KMS-11 (cell line): ENCODE results near the gene SLC17A7.
"Not testable (repeated sequence)": the region's sequence is repeated elsewhere in the genome, so short reads cannot be mapped to it uniquely, and the experiment has no call there.

Experiments
- H2AFZ ChIP-seq: fragments of 200-600 bp; sonication (generic); 2 replicates; pipeline ENCODE4 v1.6.1; 2016; ENCODE audit warnings: antibody characterized with exemption, mixed run types, low read depth
- H3K27ac ChIP-seq: fragments of 200-600 bp; sonication (generic); 2 replicates; pipeline ENCODE4 v1.6.1; 2016; ENCODE audit warnings: mild to moderate bottlenecking, mixed run types
- H3K27me3 ChIP-seq: fragments of 200-600 bp; sonication (generic); 2 replicates; pipeline ENCODE4 v1.6.1; 2017; ENCODE audit warnings: mild to moderate bottlenecking, low read depth, mixed run types, moderate library complexity; ENCODE audit not compliant: insufficient read depth
- H3K36me3 ChIP-seq: fragments of 200-600 bp; sonication (generic); 2 replicates; pipeline ENCODE4 v1.6.1; 2017; ENCODE audit warnings: mild to moderate bottlenecking, mixed run types; ENCODE audit not compliant: insufficient read depth
- H3K4me1 ChIP-seq: fragments of 200-600 bp; sonication (generic); 2 replicates; pipeline ENCODE4 v1.6.1; 2016; ENCODE audit warnings: mild to moderate bottlenecking, low read depth, mixed run types; ENCODE audit not compliant: poor library complexity, severe bottlenecking
- H3K4me2 ChIP-seq: fragments of 200-600 bp; sonication (generic); 2 replicates; pipeline ENCODE4 v1.7.0; 2016; ENCODE audit warnings: mild to moderate bottlenecking, mixed run types
- H3K4me3 ChIP-seq: fragments of 200-600 bp; sonication (generic); IDR thresholded peaks from 2 replicates; pipeline ENCODE4 v1.6.1; 2017; ENCODE audit warnings: low read depth, low read length, mixed read lengths; ENCODE audit not compliant: insufficient read depth
- H3K79me2 ChIP-seq: fragments of 200-600 bp; sonication (generic); 2 replicates; pipeline ENCODE4 v1.6.1; 2016; ENCODE audit warnings: low read depth, mixed run types; ENCODE audit not compliant: insufficient read depth
- H3K9ac ChIP-seq: fragments of 200-600 bp; sonication (generic); 2 replicates; pipeline ENCODE4 v1.6.1; 2016; ENCODE audit warnings: mild to moderate bottlenecking, mixed run types
- H4K20me1 ChIP-seq: fragments of 200-600 bp; sonication (generic); 2 replicates; pipeline ENCODE4 v1.6.1; 2016; ENCODE audit warnings: mild to moderate bottlenecking, mixed run types; ENCODE audit not compliant: insufficient read depth
- TF ChIP-seq, protein P1 (sequence below): fragments of 200-600 bp; sonication (generic); conservative IDR thresholded peaks from 2 replicates; pipeline ENCODE4 v1.6.1; 2017; ENCODE audit warnings: low read depth, mild to moderate bottlenecking, antibody characterized with exemption, low read length, moderate library complexity, mixed read lengths

The SLC17A7 gene

DNA sequence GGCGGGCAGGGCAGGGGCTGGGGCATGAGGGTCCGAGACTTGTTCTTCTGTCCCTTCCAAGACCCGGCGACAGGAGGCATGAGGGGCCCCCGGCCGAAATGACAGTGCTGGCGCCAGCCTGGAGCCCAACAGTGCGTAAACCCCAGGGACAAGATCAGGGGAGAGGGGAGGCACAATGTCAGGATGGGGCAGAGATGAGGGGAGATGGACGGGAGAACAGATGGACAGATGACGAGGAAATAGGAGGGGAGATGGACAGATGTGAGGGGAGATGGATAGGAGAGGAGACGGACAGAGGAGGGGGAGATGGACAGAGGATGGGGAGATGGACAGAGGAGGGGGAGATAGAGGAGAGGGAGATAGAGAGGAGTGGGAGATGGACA lies 33.2 kb upstream of the SLC17A7 start:
- Histone ChIP-seq H3K36me3 (no peaks in the 10 kb centered on the region), H3K27ac (peak overlapping the region; percentile 63; the same call in 1 of the 2 replicates), H3K4me2 (peak overlapping the region; percentile 77), H2AFZ (peak overlapping the region; percentile 83; the same call in 1 of the 2 replicates), H3K4me1 (peaks cover 50% of the 10 kb centered on the region), H3K27me3 (no peaks in the 10 kb centered on the region), H4K20me1 (no peaks in the 10 kb centered on the region), H3K4me3 (no peak overlapping the region), H3K79me2 (no peaks in the 10 kb centered on the region), H3K9ac (peak overlapping the region; percentile 70; the same call in 1 of the 2 replicates)
- TF ChIP-seq, protein P1, sequence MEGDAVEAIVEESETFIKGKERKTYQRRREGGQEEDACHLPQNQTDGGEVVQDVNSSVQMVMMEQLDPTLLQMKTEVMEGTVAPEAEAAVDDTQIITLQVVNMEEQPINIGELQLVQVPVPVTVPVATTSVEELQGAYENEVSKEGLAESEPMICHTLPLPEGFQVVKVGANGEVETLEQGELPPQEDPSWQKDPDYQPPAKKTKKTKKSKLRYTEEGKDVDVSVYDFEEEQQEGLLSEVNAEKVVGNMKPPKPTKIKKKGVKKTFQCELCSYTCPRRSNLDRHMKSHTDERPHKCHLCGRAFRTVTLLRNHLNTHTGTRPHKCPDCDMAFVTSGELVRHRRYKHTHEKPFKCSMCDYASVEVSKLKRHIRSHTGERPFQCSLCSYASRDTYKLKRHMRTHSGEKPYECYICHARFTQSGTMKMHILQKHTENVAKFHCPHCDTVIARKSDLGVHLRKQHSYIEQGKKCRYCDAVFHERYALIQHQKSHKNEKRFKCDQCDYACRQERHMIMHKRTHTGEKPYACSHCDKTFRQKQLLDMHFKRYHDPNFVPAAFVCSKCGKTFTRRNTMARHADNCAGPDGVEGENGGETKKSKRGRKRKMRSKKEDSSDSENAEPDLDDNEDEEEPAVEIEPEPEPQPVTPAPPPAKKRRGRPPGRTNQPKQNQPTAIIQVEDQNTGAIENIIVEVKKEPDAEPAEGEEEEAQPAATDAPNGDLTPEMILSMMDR, result no peak

DNA sequence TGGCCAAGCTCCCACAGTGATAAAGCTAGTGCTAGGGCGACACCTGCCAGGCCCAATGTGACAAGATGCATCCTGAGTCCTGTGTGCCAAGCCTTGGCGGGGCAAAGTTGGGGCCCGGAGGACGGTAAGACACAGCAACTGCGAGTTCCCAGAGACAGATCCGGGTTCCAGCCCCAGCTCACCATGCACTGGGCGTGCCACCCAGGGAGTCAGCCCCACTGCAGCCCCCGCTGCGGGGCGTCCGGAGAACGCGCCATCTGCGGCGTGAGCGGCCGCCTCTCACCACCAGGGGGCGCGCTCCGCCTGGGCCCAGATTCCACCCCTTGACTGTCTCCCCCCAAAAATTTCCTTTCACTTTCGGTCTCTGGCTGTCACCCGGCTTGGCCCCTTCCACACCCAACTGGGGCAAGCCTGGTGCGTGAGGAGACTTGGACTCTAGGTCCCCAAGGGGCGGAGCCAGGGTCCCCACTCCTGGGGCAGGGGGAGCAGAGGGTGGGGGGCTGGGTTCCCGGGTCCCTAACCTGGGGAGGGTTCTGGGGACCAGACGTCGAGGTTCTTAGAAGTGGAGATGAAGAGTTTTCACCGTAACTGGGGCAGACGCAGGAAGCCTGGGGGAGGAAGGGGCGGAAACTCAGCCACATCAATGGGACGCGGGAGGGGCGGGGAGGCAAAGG lies 32.7 kb upstream of the SLC17A7 start, which contains the start of gene FLT3LG:
TSS of gene FLT3LG (plus strand) at position 348 of the 674 bp plus-strand sequence. CDS start 425 bp downstream, outside the sequence.
- Histone ChIP-seq H3K9ac (peak within 1 kb of the TSS; percentile 70), H3K4me3 (no peak within 1 kb of the TSS), H2AFZ (peak within 1 kb of the TSS; percentile 83), H3K79me2 (no peaks in the 10 kb centered on the region), H3K4me2 (peak within 1 kb of the TSS; percentile 77), H3K27me3 (no peaks in the 10 kb centered on the region), H3K4me1 (peaks cover 54% of the 10 kb centered on the region), H4K20me1 (no peaks in the 10 kb centered on the region), H3K27ac (peak within 1 kb of the TSS; percentile 63), H3K36me3 (no peaks in the 10 kb centered on the region)
- TF ChIP-seq, protein P1, result peak; percentile 98

DNA sequence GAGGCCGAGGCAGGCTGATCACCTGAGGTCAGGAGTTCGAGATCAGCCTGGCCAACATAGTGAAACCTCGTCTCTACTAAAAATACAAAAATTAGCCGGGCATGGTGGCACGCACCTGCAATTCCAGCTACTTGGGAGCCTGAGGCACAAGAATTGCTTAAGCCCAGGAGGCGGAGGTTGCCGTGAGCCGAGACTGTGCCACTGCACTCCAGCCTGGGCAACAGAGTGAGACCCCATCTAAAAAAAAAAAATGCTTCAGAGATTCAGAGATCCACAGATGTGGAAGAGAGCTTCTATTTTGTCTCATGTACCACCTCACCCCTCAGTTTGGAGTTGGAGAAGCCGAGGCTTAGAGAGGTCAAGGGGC lies 32.2 kb upstream of the SLC17A7 start:
- Histone ChIP-seq H3K27ac (peak overlapping the region; percentile 63), H3K9ac (peak overlapping the region; percentile 70; the same call in 1 of the 2 replicates), H3K4me1 (peaks cover 59% of the 10 kb centered on the region), H2AFZ (peak overlapping the region; percentile 83), H3K4me2 (peak overlapping the region; percentile 77)
- H4K20me1 ChIP-seq, H3K27me3 ChIP-seq, H3K4me3 ChIP-seq, H3K36me3 ChIP-seq, H3K79me2 ChIP-seq: not testable (repeated sequence)

DNA sequence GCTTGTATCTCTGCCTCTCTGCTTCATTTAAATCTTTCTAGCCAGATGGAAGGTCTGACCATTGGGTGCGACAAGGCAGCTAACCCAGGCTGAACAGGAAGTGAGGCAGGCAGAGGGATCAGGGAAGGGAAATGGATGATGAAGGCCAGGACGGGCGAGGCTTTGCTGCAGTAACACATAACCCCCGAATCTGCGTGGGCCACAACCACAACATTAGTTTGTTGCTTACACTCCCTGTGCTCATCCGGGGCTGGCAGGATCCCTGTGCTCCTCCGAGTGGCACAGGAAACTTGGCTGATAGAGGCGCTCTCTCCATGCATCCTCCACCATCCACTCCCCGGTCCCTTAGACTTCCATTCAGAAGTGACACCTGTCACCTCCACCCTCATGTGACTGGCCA lies 31.6 kb upstream of the SLC17A7 start:
- Histone ChIP-seq H3K36me3 (no peaks in the 10 kb centered on the region), H3K4me1 (peaks cover 64% of the 10 kb centered on the region), H3K79me2 (no peaks in the 10 kb centered on the region), H3K27me3 (no peaks in the 10 kb centered on the region), H4K20me1 (no peaks in the 10 kb centered on the region), H2AFZ (no peak overlapping the region), H3K4me2 (no peak overlapping the region), H3K4me3 (no peak overlapping the region), H3K27ac (0 out of 2 replicates have a peak overlapping the region, but pooled peaks have one; percentile 63), H3K9ac (no peak overlapping the region)
- TF ChIP-seq, protein P1, result no peak

DNA sequence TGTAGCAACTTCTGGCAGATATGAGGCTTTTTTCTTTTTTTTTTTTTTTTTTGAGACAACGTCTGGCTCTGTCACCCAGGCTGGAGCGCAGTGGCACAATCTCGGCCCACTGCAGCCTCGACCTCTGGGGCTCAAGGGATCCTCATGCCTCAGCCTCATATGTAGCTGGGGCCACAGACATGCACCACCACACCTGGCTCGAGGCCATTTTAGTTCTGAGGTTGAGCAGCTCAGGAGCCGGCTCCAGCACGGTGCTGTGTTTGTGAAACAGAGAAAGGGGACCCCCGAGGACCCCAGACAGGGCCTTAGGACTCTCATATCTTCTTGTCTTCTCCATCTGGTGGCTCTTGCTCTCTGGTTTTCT lies 29.3 kb upstream of the SLC17A7 start:
- peak overlapping the region; percentile 15; the same call in 1 of the 2 replicates for H3K4me2 ChIP-seq
- TF ChIP-seq, protein P1, result no peak
- H4K20me1 ChIP-seq, result no peaks in the 10 kb centered on the region
- H3K27me3 ChIP-seq, result no peaks in the 10 kb centered on the region
- no peak overlapping the region for H3K4me3 ChIP-seq
- no peak overlapping the region for H2AFZ ChIP-seq
- no peak overlapping the region for H3K9ac ChIP-seq
- no peaks in the 10 kb centered on the region for H3K36me3 ChIP-seq
- H3K27ac ChIP-seq, result no peak overlapping the region
- peaks cover 66% of the 10 kb centered on the region for H3K4me1 ChIP-seq
- no peaks in the 10 kb centered on the region for H3K79me2 ChIP-seq
